GM21515 (cell line): ENCODE results near the gene ATRN.
"Not testable (repeated sequence)": the region's sequence is repeated elsewhere in the genome, so short reads cannot be mapped to it uniquely, and the experiment has no call there.

Source experiments
- ATAC-seq: cut with Tn5 transposase; IDR thresholded peaks from one replicate; pipeline ENCODE4 v1.9.1; 2021; ENCODE audit not compliant: unreplicated experiment

The ATRN gene

DNA sequence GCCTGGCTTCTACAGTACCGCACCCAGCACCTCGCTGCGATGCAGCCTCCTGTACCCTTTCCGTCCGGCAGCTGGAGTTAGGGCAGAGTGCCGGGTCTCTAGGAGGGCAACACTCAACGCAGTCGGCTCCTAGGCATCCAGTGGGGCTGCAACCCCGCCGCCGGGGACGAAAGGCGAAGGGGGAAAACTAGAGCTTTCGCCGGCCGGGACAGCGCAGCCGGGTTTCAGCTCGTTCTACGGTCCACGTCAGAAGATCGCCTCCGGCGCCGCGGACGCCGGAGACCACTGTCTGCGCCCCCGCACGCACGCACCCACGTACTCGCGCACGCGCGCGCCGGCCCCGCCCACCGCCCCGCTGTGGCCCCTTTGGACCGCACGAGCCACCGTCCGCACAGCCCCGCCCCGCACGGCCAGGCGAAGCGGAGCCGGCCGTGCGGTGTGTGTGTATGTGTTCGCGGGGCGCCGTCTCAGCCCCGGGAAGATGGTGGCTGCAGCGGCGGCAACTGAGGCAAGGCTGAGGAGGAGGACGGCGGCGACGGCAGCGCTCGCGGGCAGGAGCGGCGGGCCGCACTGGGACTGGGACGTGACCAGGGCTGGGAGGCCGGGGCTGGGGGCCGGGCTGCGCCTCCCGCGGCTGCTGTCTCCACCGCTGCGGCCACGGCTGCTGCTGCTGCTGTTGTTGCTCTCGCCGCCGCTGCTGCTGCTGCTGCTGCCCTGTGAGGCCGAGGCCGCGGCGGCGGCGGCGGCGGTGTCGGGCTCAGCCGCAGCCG lies at the start of gene ATRN:
Gene ATRN (plus strand): TSS at position 392 of the 770 bp plus-strand sequence. CDS start 90 bp downstream, at position 482.
- ATAC-seq = peak; percentile 81

DNA sequence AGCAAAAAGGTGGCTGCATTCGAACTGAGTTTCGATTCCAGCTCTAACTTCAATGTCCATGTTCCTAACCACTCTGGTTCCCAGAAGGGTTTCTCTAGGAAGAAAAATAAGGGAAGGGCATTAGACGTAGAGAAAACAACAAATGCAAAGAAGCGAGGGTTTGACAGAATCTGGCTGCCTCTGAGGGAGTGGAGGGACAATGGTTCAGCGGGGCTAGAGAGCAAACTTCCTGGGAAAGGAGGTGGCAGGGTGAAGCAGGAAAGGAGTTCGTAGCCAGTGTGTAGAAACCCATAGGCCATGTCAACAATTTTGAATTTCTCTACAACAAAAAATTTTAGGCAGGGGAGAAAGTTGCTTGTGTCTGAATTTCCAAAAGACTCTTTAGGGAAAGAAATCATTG lies 48.8 kb upstream of the ATRN start:
- ATAC-seq = no peak

DNA sequence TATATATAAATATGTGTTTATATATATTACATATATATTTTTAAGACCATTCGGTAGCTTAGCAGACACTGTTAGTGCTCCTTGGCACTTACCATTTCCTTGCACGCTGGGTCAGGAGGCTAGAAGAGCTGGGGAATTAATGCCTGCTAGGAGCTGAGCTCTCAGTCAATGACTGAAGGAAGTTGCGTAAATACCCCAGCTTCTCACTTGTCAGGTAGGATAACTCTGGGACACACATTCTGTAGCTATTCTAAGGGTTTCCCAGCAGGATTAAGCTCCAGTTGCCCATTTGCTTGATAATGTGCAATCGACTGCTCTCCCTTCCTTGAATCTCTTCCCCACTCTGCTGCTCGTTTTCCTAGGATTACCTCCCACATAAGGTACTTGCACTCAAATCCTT lies 47.7 kb upstream of the ATRN start:
- ATAC-seq = no peak

DNA sequence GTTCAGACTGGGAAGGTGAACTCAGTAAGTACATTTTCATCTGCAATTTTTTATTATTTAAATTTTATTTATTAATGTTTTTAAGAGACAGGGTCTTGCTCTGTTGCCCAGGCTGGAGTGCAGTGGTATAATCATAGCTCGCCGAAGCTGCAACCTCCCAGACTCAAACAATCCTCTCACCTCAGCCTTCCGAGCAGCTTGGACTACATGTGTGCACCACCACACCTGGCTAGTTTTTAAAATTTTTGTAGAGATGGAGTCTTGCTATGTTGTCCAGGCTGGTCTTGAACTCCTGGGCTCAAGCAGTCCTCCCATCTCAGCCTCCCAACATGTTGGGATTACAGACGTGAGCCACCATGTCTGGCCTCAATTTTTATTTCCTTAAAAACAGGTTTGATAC lies 44.1 kb upstream of the ATRN start:
- not testable (repeated sequence) for ATAC-seq

DNA sequence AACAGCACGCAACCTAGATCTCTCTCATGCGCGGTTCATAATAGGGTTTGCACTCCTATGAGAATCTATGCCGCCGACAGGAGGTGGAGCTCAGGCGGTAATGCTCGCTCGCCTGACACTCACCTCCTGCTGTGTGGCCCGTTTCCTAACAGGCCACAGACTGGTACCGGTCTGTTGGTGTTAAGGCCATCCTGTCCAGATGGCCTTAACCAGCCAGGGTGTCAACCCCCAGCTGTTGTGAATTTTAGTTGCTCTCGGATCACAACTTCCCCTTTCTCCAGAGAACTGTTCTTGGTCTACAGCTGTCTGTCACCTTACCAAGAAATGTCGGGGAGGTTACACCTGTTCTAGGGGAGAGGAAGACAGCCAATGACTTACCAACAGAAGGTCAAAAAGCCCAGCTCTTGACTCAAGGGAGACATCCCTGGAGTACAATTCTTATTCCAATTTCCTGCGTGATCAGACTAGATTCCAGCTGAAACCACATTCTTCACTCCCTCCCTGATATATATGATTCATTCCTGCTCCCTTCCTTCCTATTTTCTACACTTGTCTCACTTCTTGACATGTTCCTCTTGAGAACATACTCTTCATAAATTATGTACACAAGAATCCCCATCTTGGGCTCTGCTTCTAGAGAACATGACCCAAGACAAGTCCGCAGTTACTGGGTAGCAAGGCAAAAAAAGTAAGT lies 40.3 kb upstream of the ATRN start:
- ATAC-seq = peak; percentile 58

DNA sequence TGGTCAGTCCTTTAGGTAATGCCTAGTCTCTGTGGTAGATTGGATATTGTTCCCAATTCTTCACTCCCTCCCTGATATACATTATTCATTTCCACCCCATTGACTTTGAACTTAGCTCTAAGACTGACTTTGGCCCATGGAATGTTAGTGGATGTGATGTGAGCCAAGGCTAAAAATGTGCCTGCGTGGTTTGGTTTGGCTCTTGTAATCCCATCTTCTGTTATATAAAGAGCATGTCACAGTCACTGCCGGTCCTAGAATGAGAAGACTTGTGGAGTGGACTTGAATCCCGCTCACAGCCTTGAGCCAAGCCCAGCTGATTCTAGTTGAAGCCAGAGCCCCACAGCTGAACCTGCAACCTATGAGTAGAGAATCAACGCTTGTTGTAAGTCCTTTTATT lies 39.7 kb upstream of the ATRN start:
- no peak for ATAC-seq

DNA sequence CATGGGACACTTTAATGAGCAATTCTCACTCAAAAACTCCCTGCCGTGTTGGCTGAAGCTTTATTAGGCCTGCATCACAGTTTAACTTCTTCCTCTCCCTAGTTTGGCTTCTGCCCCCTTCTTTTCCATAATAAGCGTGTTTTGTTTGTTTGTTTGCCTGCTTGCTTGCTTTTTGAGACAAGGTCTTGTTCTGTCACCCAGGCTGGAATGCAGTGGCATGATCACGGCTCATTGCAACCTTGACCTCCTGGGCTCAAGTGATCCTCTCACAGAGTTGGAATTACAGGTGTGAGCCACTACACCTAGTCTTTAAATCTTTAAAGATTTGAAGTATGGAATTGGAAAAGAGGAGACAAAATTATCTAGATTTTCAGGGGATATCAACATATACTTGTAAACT lies 38.0 kb upstream of the ATRN start:
- no peak for ATAC-seq

DNA sequence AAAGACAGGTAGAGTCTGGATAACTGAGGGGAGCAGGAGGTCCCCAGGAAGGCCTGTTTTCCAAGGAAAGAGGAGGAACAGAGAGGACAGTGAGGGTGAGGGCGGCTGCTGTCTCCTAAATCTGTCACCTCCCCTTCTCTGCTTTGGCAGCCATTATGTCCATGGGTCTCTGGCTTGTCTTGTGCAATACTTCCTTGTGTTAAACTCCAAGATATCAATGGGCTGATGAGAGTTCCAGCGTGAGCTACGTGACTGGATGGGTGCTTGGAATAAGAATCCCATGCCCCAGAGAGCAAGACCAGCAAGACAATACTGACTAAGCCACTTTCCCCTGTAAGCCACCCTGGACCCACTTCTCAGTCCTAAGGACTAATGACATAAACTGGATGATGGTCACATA lies 37.1 kb upstream of the ATRN start:
- no peak for ATAC-seq

DNA sequence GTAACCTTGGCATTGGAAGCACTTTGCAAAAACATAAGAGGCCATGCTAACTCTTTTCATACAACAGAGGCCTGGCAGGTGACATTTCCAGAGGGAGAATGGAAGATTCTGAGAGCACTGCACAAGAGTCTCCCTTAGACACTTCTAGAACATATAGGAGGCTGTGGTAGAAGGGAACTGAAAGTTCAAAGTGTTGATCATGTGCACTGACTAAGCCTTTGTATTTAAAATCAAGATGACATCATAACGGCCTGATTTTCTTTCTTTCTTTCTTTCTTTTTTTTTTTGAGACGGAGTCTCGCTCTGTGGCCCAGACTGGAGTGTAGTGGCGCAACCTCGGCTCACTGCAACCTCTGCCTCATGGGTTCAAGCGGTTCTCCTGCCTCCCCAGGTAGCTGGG lies 36.6 kb upstream of the ATRN start:
- ATAC-seq = no peak

DNA sequence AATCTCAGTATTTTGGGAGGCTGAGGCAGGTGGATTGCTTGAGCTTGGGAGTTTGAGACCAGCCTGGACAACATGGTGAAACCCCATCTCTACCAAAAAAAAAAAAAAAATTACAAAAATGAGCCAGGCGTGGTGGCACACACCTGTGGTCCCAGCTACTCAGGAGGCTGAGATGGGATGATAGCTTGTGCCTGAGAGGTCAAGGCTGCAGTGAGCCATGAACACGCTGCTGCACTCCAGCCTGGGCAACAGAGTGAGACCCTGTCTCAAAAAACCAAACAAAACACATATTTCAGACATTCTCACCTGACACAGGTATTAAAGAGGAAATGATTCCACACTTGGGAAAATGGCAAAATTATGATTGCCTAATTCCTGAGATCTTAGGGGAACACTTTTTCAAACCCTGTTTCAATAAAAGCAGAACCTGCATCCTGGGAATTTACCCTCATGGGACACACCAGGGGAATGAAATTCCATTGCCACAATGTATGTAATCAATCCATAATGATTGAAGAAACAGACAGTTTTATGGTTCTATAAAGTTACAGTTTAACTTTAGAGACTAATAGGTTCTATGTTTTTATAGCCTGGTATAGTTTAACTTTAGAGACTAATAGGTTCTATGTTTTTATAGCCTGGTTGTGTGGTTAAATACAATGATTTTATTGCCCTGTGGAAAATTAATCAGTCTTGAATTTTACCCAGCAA lies 33.8 kb upstream of the ATRN start:
- ATAC-seq = no peak

DNA sequence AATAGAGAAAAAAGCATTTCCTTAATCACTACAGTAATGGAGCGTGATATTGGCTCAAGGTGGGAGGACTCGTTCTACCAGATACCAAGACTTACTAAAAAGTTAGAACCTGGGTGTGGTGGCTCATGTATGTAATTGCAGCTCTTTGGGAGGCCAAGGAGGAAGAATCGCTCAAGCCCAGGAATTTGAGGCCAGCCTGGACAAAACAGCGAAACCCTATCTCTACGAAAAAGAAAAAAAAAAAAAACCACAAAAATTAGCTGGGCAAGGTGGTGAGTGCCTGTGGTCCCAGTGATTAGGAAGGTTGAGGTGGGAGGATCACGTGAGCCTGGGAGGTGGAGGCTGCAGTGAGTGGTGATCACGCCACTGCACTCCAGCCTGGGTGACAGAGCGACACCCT lies 24.0 kb upstream of the ATRN start:
- no peak for ATAC-seq

DNA sequence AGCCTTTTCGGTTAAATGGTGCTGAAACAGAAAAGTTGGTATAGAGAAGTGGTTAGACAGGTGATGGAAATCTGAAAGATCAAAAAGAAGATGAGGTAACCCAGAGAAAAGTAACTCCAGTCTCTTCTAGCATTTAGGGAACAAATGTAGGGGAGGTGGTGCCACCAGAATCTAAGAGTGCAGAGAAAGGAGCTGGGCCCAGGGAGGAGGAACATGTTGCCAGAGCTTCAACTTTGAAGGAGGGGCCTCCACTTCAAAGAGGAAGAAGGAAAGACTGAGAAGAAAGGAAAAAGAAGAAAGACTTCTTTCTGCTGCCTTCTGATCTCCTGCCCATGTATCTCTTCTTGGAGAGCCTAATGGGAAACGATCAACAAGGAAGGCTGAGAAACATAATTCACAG lies 23.5 kb upstream of the ATRN start:
- no peak for ATAC-seq

DNA sequence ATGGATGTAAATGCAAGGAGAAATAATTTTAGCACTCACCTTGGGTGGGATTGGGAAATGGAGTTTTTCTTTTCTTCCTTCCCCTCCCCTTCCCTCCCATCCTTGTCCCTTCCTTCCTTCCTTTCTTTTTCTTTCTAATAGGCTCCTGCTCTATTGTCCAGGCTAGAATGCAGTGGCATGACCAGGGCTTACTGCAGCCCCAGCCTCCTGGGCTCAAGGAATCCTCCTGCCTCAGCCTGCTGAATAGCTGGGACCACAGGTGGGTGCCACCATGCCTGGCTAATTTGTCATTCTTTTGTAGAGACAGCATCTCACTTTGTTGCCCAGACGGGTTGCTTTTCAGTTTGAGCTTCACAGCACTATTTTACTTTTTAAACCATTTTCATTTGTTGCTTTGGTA lies 21.5 kb upstream of the ATRN start:
- no peak for ATAC-seq

DNA sequence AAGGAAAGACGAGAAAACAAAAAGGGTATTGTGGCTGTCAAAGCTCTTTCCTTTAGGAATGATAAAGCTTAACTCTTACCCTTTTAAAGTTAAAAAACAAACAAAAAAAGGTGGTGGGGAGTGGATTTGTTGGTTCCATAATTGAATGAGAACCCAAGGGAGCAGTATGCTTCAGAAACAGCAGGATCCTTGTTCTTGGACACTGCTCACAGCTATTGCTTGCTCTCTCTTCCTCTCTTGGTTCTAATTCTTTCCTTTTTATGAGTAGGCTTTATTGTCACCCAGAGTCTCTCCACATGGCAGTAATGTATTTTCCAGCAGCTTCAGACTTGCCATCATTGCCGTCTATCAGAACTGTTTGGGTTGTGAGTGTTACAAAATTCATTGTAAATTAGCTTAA lies 18.7 kb upstream of the ATRN start:
- no peak for ATAC-seq

DNA sequence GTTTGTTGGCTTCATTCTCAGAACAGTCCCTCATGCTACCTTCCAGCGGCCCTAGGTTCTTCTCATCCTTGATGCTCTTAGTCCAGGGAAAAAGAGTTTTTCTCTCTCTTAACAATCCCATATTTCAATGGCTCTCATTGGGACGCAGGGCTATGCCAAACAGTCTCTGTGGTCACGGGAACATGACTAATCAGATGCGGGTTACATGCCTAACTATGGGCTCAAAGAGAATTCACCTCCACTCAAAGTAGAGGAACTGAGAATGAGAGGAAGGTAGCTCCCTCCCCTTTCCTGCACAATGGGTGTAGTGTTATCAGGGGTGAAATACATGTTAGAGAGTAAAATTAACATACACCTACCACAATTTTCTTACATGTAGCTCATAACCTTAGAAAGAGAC lies 18.1 kb upstream of the ATRN start:
- ATAC-seq = no peak

DNA sequence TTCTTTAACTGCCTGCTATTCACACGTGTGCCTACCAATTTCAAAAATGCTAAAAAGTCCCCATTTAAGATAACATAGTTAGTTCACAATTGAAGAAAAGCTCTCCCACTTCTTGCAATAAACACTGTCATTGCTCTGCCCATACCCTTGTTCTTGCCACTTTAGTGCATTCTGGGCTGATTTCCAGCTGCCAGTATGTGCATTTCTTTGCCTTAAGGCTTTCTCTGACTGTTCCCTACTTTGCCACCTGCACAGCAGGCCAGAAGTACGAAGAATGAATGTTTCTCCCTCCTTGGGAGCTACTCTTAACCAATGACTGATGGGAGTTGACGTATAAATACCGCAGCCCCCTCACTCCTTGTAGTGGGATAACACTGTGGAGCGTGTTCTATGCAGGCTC lies 16.0 kb upstream of the ATRN start:
- no peak for ATAC-seq

DNA sequence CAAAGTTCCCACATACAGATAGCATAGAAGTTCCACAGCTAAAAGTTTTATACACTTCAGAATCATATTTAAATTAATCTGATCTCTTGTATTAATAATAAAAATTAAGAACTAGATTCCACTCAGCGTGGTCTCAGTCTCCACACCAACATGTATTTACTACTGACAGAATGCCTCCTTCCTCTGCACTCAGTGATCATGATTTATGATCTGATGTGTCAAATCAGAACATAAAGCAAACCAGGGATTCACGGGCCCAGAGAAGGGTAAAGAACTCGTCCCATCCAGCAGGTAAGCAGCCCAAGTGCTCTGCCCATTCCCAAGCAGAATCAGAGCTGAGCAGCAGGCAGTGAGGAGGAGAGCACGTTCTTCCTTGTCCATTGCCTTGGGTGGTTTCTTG lies 14.2 kb upstream of the ATRN start:
- ATAC-seq = no peak

DNA sequence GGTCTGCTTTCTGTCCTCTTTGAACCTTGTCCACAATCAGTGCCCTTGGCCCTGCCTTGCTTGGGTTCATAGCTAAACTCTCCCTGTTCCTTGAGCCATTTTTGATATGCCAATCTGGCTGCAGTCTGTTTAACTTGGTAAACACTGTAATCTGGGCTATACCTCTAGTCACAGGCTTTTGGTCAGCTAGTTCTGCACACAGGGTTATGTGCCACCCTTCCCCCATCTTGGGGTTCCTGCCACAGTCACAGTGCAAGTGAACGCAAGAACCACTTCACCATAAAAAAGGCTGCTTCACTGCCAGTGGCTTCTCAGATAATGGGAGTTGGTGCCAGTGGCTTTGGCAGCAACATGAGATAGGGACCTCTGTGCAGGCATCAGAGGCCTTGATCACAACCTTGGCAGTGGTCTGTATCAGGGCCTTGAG lies 10.9 kb upstream of the ATRN start:
- no peak for ATAC-seq

DNA sequence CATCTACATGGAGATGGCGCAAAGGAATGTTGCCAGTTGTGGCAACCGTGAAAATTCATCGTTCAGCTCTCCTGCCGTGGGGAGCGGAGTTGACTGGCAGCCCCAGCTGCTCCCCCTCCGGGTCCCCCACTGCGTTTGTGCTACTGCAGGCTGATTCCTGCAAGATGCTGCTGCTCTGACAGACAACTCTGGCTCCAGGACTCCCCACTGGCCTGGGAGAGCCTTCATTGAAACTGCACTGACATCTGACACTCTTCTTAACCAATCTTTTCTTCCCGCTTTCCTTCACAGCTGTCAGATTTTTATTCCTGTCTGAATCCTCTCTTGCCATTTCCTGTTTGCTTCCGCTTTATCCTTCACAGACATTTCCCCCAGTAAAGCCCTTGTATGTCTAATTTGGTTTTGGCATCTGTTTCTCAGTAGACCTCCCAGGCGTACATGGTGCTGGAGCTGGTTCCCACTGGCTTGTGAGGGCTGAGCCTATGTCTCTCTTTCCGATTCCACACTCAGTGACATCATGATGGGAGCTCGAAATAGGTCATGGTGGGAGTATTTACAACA lies 9.5 kb upstream of the ATRN start:
- no peak for ATAC-seq

DNA sequence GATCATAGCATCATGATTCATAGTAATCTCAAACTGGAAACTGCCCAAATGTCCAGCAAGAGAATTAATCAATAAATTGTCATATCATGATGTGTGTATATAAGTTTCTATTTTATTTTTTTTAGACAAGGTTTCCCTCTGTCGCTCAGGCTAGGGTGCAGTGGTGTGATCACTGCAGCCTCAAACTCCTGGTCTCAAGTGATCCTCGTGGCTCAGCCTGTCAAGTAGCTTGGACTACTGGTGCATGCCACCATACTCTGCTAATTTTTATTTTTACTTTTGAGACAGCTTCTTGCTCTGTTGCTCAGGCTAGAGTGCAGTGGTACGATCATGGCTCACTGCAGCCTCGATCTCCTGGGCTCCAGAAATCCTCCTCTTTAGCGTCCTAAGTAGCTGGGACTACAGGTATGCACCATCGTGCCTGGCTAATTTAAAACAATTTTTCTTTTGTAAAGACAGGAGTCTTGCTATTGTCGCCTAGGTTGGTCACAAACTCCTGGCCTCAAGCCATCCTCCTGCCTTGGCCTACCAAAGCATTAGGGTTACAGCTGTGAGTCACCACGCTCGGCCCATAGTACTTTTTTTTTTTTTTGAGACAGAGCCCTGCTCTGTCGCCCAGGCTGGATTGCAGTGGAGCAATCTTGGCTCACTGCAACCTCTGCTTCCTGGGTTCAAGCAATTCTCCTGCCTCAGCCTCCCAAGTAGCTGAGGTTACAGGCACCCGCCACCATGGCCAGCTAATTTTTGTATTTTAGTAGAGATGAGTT lies 8.7 kb upstream of the ATRN start:
- no peak for ATAC-seq

DNA sequence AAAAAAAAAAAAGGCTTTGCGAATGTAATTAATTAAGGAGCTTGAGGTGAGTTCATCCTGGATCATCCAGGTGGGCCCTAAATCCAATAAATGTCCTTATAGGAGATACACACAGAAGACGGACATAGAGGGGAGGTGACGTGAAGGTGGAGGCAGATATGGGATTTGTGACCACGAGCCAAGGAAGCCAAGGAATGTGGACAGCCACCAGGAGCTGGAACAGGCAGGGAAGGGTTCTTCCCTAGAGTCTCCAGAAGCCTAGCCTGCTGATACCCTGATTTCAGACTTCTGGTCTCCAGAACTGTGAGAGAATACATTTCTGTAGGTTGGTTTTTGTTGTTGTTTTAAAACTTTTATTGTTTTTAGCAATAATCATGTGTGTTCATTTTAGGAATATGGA lies 6.7 kb upstream of the ATRN start:
- ATAC-seq = no peak
